ENCODE measurements around the gene PTPRF. TPM values are rescaled to one million over a fixed set of nuclear protein-coding genes. Genes with fewer than 3 reads are reported as not detected.

Gene PTPRF
- total RNA-seq, 1 experiment from 2014 or later: 21.4 TPM

DNA sequence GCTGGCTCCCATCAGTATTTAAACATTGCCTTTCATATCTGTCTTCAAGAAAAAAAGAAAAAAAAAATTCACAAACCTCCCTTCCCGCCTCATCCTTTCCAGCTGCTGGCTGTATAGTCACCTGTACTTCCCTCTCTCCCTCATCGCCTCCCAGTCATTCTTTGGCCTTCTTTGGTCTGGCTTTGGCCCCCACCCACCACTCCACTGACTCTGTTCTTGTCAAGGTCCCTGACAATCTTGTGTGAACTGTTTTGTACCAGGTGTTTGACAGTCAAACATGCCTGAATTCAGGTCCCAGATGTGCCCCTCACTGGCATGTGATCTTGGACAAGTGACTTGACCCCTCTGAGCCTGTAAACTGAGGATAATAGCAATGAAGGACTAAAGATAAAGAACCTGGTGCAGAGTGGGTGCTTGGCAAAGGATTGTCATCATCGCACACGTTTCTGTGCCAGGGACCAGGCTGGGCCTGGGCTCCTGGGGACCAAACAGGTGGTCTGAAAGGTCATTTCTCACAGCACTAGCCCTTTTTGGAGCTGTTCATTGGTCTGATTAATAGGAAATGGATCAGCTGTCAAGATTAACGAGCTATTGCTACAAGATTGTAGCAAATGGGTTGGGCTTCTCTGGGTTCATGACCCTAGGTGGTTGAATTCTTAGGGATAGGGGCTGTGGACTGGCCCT is 21.5 kb downstream of the PTPRF start:
- DNase-seq (ENCODE audit: low read depth): no peak

DNA sequence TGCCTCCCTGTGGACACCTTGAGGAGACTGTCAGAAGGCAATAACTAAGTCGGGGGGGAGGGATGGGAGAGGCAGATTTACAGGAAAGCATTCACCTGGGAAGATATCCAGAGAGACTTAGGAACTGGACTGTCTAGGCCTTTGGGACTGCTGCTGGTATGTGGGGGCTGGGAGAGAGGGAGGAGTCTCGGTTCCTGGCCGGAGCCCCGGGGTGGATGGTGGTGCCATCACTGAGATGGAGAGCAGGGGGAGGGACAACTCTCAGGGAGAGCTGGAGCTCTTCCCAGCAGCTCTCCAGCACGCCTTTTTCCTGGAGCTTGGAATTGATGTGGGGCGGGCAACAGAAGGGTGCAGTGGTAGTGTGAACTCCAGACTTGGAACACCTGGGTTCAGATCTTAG is 22.1 kb downstream of the PTPRF start:
- DNase-seq (ENCODE audit: low read depth): no peak

DNA sequence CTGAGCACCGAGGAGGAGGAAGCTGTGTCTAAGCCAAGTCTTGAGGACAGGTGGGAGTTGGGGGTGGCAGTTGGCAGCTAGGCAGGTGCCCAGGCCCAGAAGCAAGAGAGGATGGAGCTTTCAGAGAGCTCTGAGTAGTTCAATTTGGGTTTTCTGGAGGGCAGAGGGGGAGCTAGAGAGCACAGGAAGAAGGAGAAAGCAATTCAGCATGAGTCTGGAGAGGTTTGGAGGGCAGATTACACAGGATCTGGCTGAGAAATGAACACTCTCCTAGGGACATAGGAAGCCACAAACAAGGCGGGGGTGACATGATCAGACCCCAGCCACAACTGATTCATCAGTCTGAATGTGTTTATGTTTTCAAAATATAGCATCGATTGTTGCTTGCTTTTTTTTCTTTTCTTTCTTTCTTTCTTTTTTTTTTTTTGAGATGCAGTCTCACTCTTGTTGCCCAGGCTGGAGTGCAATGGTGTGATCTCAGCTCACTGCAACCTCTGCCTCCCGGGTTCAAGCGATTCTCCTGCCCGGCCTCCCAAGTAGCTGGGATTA is 23.8 kb downstream of the PTPRF start:
- peak; percentile 33 for DNase-seq (ENCODE audit: low read depth)

DNA sequence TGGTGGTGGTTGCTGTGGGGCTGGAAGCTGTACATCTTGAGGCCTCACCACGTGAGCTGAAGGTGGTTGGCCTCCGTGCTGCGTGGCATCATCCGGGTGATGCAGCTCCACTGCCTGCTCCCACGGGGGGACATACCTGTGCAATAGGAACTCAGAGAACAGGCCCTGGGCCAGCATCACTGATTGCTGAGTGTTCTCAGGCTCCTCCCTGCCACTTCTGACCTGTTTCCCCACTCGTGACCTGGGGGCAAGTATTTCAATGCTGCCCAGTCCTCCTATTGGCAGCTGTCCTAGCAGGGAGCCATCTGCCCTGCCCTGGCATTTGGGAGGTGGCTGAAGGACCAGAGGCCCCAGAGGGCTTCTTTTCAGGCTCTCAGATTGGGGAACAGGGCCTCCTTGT is 26.1 kb downstream of the PTPRF start:
- DNase-seq (ENCODE audit: low read depth): no peak

DNA sequence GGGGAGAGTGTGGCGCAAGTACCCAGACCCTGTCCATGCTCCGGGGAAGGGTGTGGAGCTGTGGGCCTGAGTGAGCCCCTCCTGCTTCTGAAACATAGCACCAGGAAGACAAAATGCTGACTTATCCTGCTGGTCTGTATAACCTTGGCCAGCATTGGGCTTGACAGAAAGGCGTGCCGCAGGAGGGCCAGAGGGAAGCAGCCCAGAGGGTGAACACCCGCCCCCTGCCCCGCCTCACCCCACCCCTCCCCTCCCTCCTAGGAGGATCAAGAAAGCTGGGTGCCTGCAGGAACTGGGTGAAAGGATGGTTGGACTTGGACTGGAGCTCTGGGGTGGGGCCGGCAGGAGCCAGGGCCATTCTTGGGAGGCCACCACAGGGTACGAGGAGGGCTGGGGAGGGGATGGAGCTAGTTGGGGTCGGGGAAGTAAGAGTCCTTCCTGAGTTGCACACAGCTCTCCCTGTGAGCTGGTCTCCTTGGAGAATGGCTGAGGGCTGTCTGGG is 27.1 kb downstream of the PTPRF start:
- DNase-seq (ENCODE audit: low read depth): no peak

DNA sequence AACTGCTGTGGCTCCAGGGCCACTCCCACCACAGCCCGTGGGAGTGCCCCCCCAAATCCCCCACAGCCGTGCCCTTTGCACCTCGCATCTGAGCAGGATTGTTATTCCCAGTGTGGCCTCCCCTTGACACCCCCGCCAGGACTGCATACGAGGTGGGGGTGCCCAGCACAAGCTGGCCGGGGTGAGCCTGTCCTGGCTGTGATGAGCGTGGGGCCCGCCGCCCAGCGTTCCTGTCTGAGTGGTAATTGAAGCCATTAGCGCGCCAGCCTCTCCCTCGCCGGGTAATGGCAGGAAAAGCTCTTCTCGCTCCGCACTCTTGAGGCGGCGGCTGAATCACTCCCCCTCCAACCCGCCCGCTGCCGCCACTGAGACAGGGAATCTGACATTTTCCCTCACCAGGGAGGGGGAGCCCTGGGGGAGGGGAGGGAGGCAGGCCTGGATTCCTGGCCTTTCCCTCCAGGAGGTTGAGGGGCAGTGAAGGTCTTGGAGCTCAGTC is 27.7 kb downstream of the PTPRF start:
- DNase-seq (ENCODE audit: low read depth): no peak

DNA sequence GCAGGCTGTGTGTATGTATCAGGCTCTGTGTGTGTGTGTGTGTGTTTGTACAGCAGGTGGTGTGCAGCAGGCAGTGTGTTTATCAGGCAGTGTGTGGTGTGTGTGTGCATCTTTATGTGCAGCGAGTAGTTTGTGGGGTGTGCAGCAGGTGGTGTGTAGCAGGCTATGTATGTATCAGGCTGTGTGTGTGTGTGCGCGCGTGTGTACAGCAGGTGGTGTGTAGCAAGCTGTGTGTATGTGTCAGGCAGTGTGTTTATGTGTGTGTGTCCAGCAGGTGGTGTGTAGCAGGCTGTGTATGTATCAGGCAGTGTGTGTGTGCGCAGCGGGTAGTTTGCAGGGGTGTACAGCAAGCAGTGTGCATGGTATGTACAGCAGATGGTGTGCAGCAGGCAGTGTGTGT is 29.0 kb downstream of the PTPRF start:
- DNase-seq (ENCODE audit: low read depth): no peak

DNA sequence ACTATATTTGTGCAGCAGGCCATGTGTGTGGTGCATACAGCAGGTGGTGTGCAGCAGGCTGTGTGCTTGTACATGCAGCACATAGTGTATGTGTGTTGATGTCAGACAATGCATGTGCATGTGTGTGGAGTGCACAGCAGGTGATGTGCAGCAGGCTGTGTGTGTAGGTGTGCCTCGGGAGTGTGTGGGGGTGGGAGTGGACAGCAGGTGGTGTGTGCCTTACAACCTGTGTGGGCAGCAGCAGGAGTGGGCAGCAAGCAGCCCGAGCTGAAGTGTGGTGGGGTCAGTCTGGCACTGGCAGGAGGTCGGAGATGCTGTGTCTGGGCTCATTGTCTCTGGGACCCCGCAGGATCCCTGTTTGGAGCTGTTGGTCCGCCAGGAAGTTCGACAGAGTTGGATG is 29.6 kb downstream of the PTPRF start:
- no peak for DNase-seq (ENCODE audit: low read depth)

DNA sequence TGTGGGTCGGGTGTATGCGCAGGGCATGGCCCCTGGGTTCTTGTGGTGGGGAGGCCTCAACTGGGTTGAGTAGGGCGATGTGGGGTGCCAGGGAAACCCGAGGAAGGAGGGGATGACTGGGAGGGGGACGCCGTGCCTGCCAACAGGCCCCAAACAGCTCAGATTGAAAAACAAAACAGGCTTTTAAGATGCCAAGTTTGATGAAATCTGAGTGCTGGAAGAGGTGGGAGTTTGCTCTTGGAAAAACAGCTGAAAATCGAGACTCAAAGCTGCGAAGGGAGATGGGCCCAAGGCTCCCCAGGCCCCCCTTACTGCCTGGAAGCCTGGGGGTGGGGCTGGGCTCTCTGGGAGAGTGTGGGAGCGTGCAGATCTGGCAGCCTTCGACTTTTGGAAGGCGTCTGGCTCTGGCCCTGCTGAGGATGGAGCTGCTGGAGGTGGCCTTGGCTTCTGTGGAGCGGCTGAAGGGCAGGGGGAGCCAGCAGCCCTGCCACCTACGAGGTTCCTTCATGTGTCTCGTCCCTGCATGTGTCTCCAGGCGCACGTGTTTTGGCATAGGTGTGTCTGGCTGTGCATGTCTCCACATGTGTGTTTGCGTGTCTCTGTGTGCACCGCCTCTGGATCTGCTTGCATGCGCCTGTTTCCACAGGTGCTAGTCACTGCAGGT is 33.3 kb downstream of the PTPRF start:
- no peak for DNase-seq (ENCODE audit: low read depth)

DNA sequence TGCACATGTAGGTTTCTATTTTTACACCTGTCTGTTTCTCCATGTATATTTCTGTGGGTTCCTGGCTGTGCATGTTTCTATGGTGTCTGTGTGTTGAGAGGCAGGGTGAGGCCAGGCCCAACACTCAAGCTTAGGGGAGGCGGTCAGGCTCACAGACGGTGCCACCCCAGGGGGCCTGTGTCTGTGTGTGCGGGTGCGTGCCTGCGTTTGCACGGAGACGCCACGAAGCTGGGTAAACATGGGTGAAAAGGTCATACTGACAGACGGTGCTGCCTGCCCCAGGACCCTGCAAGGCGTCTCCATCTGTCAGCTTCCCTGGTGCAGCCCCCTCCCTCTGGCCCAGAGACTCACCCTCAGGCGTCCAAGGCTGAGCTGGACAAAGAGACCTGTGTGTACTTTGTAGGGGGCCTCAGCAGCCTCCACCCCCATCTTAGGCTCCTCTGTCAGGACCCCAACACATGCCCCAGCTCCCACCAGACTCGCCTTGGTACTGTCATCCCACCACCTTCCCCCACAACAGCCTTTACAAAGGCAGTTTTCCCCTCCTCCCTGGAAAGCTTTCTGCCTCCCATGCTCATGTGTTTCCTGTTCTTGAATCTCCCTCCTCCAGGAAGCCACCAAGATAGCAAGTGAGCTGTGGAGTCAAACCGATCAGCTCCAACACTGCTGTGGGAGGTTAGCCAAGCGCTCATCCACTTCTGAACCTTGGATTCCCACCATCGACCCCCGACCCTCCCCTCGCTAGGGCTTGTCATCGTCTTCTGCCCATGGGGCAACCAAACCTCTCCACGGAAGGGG is 34.1 kb downstream of the PTPRF start:
- DNase-seq (ENCODE audit: low read depth): no peak

DNA sequence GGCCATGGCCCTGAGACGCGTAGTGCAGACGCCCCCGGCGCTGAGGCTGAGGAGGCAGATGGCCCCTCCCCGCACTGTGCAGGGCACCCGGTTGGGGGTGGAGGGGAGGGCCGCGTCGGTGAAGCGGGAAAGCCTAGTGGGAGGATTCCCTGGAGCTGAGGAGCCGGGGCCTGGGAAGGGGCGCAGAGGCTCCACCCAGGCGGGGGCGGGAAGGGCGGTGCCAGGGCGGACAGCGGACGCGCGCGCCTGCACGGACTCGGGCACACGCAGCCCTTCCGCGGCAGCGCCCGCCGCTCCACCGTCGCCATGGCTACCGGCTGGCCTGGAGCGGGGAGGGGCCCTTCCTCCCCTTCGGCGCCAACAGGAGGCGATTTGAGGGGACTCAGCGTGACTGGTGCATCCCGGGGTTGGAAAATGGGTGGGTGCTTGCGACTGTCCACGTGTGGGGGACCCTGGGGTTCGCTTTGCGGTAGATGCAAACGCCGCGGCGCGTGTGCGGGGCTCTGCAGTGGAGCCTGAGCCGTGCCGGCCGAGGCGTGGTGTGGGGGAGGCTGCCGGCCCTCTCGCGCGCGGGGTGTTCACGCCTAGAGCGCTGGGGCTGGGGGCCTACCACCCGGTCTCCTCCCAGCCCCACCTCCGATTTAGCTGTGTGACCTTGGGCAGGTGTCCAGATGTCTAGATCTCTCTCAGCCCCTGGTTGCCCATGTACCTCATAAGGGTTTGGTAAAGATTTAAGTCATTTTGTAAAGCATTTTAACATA is 35.1 kb downstream of the PTPRF start:
- DNase-seq (ENCODE audit: low read depth): no peak

DNA sequence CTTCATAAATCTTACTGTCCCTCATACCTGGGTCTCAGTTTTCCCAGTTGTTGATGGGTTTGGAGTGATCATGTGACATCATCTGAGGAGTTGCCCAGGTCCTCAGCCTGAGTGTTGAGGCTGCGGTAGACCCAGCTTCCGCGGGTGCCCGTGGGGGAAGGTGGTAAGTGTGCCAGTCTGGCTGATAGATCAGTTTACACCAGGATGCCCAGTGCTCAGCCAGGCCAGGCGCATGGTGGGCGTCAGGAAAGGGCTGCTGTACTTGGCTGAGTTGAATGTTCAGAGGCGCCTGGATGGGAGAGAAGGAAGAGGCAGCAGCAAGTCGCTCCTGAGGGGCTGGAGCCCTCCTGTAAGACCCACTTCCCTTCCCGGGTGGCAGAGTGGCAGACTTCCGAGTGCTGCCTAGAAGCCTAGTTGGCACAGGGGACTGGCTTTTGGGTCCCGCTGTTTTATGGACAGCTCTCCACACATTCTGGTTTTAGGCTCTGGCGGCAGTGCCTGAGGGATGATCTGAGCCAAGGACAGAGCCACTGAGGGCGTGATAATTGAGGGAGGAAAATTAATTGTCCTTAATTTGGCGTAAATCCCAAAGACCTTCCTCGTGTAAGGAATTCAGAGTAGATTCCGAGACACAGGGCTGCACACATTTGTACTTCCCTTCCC is 35.8 kb downstream of the PTPRF start:
- no peak for DNase-seq (ENCODE audit: low read depth)

DNA sequence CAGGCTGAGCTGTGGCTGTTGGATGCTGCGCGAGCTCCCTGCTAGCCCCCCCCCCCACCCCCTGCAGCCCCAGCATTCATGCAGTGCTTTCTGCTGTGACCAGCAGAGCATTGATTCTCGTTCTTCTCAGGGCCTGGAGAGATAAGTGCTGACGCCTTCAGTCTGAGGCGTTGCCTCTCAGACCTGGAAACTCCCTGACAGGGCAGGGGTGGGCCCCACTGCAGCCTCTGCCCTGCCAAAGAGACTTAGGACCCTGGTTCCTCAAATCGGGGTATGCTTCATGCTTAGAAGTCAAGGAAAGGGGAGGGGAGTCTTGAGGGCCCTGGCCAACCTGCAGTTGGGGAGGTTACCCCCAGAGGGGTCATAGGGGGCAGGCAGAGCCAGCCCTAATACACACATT is 38.5 kb downstream of the PTPRF start:
- DNase-seq (ENCODE audit: low read depth): no peak

DNA sequence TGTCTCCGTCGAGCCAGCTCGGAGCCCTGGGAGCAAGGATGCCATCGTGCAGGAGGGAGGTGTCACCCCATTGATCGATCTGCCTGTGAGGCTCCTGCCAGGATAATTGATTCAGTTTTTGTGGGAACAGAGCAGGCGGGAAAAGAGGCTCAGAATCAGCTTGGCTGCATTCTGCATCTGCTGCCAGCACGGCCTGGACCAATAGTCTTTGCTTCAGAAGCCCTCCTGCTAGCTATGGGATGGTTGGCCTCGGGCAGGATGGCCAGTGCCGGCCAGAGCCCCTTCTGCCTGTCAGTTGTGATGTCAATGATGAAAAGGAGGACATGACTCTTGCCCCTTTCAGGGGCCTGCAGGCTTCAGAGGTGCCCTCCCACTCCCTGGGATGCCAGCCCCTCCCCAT is 39.6 kb downstream of the PTPRF start:
- no peak for DNase-seq (ENCODE audit: low read depth)

DNA sequence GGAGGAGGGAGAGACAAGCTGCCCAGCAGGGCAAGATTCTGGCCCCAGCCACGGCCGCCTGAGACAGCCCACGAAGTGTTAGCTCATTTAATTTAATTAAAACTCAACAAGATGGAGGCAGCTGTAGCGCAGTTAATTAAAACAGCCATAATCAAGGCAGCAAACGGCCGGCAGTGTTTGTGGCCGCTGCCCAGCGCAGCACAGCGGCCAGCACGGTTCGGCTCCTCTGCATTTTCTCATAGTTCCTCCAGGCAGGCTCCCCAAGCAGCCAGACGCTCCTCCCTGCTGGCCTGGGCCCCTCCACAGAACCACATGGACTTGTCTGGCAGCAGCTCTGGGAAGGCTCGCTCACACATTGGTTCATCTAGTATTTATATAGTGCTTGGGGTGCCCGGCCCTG is 40.0 kb downstream of the PTPRF start:
- DNase-seq (ENCODE audit: low read depth): no peak

DNA sequence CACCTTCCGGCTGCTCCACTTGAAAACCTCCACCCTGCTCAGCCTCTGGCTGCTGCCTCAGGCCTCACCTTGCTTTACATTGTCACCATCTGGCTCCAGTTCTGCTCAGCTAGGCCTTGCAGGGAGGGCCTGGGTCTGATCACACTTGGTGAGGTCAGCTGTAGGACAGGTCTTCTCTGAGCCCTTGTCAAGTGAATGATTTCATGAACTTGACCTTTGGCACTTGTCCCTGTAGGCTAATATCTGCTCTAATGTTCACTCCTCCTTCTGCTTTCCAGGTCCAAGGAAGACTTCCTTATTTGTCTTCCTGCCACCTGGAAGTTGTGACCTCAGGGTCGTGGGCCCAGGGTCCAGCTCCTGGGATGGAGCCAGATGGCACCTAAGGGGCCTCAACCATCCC is 41.4 kb downstream of the PTPRF start:
- no peak for DNase-seq (ENCODE audit: low read depth)

DNA sequence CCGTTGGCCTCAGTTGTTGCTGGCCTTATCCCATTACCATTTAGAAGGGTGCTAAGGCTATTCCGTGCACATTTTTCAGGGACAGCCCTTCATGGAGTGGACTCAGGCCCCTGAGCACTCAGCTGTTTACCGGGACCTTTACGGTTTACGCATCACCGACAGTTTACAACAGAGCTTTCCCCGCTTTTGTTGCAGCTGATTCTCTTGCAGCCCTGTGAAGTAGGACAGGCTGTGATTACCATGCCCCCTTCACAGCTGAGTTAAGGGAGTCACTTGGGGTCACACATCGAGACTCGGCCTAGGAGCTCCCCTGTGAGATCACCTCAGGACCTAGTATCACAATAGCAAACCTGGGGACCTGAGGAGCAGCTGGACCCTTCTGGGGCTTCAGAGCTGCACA is 41.9 kb downstream of the PTPRF start:
- DNase-seq (ENCODE audit: low read depth): no peak

DNA sequence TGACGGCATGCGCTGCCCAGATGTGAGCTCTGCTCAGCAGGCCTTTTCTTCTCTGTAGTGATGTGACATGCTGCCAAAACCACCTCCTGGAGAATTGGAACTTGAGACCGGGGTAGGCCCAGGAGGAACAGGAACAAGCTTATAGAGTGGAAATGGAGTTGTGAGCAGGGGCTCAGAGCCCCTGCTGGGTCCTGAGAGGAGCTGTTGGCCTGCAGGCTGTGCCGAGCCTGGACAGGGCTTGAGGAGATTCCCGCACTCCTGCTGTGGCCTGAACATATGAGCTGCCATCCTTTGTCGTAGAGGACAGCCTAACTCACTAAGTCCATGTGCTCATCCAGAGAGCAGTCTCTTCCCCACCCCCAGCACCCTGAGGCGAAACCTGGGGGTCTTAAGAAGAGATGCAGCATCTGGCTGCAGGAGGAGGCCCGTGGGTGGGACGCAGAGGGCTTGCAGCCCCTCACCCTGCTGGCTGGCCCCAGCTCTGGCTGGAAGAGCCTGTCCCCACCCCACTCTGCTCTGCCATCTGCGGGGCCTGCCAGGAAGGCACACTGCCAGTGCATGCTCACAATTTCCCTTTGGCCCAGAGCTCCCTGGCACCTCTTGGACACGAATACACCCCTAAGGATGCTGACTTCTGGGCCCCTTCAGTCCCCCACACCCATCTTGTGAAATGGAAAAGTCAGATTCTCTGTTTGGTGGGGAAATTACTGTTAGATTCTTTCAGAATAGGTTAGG is 42.5 kb downstream of the PTPRF start:
- no peak for DNase-seq (ENCODE audit: low read depth)

DNA sequence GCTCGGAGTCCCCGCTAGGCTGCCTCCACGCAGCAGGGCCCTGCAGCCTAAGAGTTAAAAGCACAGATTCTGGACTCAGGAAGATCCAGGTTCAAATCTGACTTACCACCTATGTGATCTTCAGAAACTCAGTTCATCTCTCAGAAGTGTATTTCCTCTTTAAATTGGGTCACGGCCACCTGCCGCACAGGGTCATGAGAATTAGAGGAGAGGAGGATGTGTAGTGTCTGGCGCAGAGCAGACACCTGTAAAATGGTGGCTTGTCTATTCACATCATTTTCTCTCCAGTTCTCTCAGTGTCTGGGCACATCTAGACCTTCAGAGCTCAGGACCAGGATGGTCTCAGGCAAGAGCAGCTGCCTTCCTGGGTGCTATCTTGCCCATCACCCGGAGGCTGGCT is 45.8 kb downstream of the PTPRF start:
- no peak for DNase-seq (ENCODE audit: low read depth)
